Effector CD4-positive, alpha-beta T cell (primary cell): ENCODE data around the gene CITED2.

Source experiments
- DNase-seq: peaks from one replicate; pipeline ENCODE4 v3.0.0-alpha.2; 2020

Gene CITED2

GRCh38 chr6:139329224-139329623, 45.2 kb downstream of the CITED2 start:
- no peak for DNase-seq

GRCh38 chr6:139327038-139327437, 47.4 kb downstream of the CITED2 start:
- DNase-seq, result no peak

- DNase-seq, result no peak
These were observed 48.8 kb downstream of the CITED2 start for GRCh38 chr6:139325686-139326085.

GRCh38 chr6:139325125-139325524, 49.3 kb downstream of the CITED2 start:
- DNase-seq, result no peak

GRCh38 chr6:139324301-139324555, 50.2 kb downstream of the CITED2 start:
- DNase-seq, result no peak

GRCh38 chr6:139323511-139324300, 50.7 kb downstream of the CITED2 start:
- DNase-seq, result peak; percentile 67
